ENCODE measurements around the gene CYP26A1.

The CYP26A1 gene

DNA sequence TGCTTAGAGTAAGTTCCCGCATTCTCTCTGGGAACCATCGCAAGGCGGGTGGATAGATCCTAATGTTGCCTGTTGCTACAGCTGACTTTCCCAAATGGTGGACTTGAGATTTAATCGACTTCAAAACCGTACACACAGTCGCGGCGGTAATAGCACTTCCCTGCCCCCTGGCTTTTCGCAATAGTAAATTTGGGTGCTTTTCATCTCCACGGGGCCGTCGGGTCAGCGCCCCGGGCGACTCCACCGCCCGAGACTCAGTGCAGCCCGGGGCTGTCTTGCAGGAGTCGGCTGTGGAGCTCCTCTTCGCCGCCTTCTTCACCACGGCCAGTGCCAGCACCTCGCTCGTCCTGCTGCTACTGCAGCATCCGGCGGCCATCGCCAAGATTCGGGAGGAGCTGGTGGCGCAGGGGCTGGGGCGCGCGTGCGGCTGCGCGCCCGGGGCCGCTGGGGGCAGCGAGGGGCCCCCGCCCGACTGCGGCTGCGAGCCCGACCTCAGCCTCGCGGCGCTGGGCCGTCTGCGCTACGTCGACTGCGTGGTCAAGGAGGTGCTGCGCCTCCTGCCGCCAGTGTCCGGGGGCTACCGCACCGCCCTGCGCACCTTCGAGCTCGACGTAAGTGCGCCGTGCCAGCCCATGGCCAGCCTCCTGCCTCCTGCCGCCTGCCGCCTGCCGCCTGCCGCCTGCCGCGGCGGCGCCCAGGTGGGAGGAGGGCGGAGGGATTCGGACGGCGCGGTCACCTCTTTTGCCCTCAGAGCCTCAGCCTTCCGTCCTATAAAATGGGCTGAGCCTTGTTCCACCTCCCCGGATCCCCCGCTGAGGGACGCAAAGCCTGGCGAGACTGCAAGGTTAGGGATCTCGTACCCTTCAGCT, 7.8 kb upstream of the CYP26A1 start:
- Histone ChIP-seq H3K9ac (ENCODE audit: insufficient read length, low read depth) (peak overlapping the region; percentile 50), H3K27me3 (ENCODE audit: insufficient read depth, insufficient read length) (peaks cover 100% of the 10 kb centered on the region), H3K4me1 (ENCODE audit: insufficient read depth, insufficient read length) (peaks cover 2% of the 10 kb centered on the region), H3K36me3 (ENCODE audit: insufficient read depth, insufficient read length, low read length) (no peaks in the 10 kb centered on the region), H3K4me3 (ENCODE audit: insufficient read length, low read depth) (peak overlapping the region; percentile 32), H3K9me3 (ENCODE audit: insufficient read depth, low read length) (no peaks in the 10 kb centered on the region)
- DNase-seq (ENCODE audit: low read depth, low spot score): no peak
- TF ChIP-seq YY1 (IDR thresholded peaks at IDR 0.05; ENCODE audit: insufficient read depth, insufficient read length) (no peak), ZNF274 (IDR thresholded peaks at IDR 0.05; ENCODE audit: low read depth, low read length) (no peak), SUZ12 (IDR thresholded peaks at IDR 0.05; ENCODE audit: extremely low read depth, insufficient read depth, insufficient read length) (peak; percentile 34)

DNA sequence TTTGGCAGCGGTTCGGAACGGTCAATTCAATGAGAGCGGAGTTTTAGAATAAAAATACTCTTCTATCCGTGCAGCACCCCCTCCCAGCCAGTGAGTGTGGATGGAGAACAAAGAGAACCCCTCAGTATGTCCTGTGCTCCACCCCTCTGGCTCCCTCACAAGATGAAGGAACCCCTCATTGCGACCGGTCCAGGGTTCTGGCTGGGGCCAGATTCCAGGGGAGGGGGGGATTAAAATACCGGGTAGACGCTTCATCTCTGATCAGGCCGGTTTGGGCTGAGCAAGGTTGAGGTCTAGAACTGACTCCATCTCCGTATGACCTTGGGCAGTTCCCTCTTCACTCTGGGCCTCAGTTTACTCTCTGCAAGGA, 7.2 kb upstream of the CYP26A1 start:
- no peak for TF ChIP-seq YY1 (IDR thresholded peaks at IDR 0.05; ENCODE audit: insufficient read depth, insufficient read length)
- TF ChIP-seq SUZ12 (IDR thresholded peaks at IDR 0.05; ENCODE audit: extremely low read depth, insufficient read depth, insufficient read length): no peak
- no peak for TF ChIP-seq ZNF274 (IDR thresholded peaks at IDR 0.05; ENCODE audit: low read depth, low read length)
- Histone ChIP-seq H3K9me3 (ENCODE audit: insufficient read depth, low read length) (no peaks in the 10 kb centered on the region), H3K4me1 (ENCODE audit: insufficient read depth, insufficient read length) (peaks cover 2% of the 10 kb centered on the region), H3K9ac (ENCODE audit: insufficient read length, low read depth) (no peak overlapping the region), H3K36me3 (ENCODE audit: insufficient read depth, insufficient read length, low read length) (no peaks in the 10 kb centered on the region), H3K4me3 (ENCODE audit: insufficient read length, low read depth) (no peak overlapping the region), H3K27me3 (ENCODE audit: insufficient read depth, insufficient read length) (peaks cover 99% of the 10 kb centered on the region)
- no peak for DNase-seq (ENCODE audit: low read depth, low spot score)

- H3K9ac ChIP-seq (ENCODE audit: insufficient read length, low read depth): no peak overlapping the region
- peaks cover 98% of the 10 kb centered on the region for H3K27me3 ChIP-seq (ENCODE audit: insufficient read depth, insufficient read length)
- DNase-seq (ENCODE audit: low read depth, low spot score): no peak
- H3K36me3 ChIP-seq (ENCODE audit: insufficient read depth, insufficient read length, low read length): no peaks in the 10 kb centered on the region
- H3K9me3 ChIP-seq (ENCODE audit: insufficient read depth, low read length): no peaks in the 10 kb centered on the region
- H3K4me1 ChIP-seq (ENCODE audit: insufficient read depth, insufficient read length): peaks cover 3% of the 10 kb centered on the region
- peak overlapping the region; percentile 49 for H3K4me3 ChIP-seq (ENCODE audit: insufficient read length, low read depth)
- TF ChIP-seq SUZ12 (IDR thresholded peaks at IDR 0.05; ENCODE audit: extremely low read depth, insufficient read depth, insufficient read length) (peak; percentile 83), YY1 (IDR thresholded peaks at IDR 0.05; ENCODE audit: insufficient read depth, insufficient read length) (no peak)
These were observed 6.0 kb upstream of the CYP26A1 start for GRCh38 chr10:93067443-93068365.

- TF ChIP-seq YY1 (IDR thresholded peaks at IDR 0.05; ENCODE audit: insufficient read depth, insufficient read length) (no peak), SUZ12 (IDR thresholded peaks at IDR 0.05; ENCODE audit: extremely low read depth, insufficient read depth, insufficient read length) (peak; percentile 86)
- Histone ChIP-seq H3K4me1 (ENCODE audit: insufficient read depth, insufficient read length) (peaks cover 4% of the 10 kb centered on the region), H3K9ac (ENCODE audit: insufficient read length, low read depth) (peak overlapping the region; percentile 61), H3K27me3 (ENCODE audit: insufficient read depth, insufficient read length) (peaks cover 98% of the 10 kb centered on the region), H3K9me3 (ENCODE audit: insufficient read depth, low read length) (no peaks in the 10 kb centered on the region), H3K4me3 (ENCODE audit: insufficient read length, low read depth) (peak overlapping the region; percentile 49), H3K36me3 (ENCODE audit: insufficient read depth, insufficient read length, low read length) (no peaks in the 10 kb centered on the region)
- DNase-seq (ENCODE audit: low read depth, low spot score): no peak
These were observed 5.1 kb upstream of the CYP26A1 start for GRCh38 chr10:93068411-93069244.

DNA sequence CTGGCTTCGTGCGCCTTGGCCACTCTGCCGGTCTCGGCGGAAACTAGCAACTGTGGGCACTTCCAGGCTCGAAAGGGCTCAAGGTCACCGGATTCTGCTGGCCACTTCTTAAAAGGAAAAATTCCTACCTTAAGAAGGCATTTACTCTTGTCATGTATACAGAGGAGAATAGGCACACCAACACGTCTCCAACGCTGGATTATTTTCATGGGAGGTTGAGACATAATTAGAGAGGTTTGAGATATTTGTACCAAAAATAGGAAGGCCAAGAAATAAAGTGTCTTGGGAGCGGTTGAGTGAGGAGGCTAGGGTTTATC, 4.5 kb upstream of the CYP26A1 start:
- no peak overlapping the region for H3K4me3 ChIP-seq (ENCODE audit: insufficient read length, low read depth)
- DNase-seq (ENCODE audit: low read depth, low spot score): no peak
- TF ChIP-seq YY1 (IDR thresholded peaks at IDR 0.05; ENCODE audit: insufficient read depth, insufficient read length) (no peak), ZNF274 (IDR thresholded peaks at IDR 0.05; ENCODE audit: low read depth, low read length) (no peak), SUZ12 (IDR thresholded peaks at IDR 0.05; ENCODE audit: extremely low read depth, insufficient read depth, insufficient read length) (no peak)
- no peaks in the 10 kb centered on the region for H3K36me3 ChIP-seq (ENCODE audit: insufficient read depth, insufficient read length, low read length)
- H3K4me1 ChIP-seq (ENCODE audit: insufficient read depth, insufficient read length): peaks cover 4% of the 10 kb centered on the region
- peaks cover 98% of the 10 kb centered on the region for H3K27me3 ChIP-seq (ENCODE audit: insufficient read depth, insufficient read length)
- H3K9ac ChIP-seq (ENCODE audit: insufficient read length, low read depth): no peak overlapping the region
- H3K9me3 ChIP-seq (ENCODE audit: insufficient read depth, low read length): no peaks in the 10 kb centered on the region

DNA sequence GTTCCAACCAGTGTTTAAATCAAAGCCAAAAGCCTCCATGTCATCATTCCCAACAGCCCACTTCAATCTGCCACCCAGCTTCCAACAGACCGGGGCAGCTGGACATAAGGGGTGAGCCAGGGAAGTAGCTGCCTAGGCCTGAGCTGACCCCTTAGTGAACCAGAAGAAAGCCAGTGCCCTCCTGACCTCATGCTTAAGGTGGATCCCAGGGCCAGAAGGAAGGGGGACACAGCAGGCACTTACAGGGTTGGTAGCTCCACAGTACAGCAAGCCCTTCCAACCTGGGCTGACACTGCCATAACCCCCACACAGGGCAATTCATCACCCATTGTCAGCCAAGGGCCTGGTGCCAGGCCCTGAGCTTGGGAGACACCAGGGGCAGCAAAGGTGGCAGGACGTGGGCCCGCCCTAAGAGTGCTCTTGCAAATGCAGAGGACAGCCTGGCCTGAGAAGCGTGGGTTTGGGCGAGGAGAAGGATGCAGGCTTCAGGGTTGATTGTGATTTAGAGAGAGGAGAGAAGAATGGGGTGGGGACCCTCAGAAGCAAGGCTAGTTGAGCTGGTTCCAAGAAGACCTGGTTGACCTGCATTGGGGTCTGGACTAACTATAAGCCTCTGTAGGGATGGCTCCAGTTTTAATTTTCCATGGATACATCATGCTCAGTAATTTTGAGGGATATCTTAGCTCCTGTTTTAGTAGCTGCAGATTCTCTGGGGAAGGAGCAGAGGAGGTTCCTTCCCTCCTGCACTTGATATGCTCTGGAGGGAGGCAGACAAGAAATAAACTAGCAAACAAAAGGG, 3.1 kb upstream of the CYP26A1 start:
- H3K9me3 ChIP-seq (ENCODE audit: insufficient read depth, low read length): no peaks in the 10 kb centered on the region
- peaks cover 98% of the 10 kb centered on the region for H3K27me3 ChIP-seq (ENCODE audit: insufficient read depth, insufficient read length)
- peaks cover 4% of the 10 kb centered on the region for H3K4me1 ChIP-seq (ENCODE audit: insufficient read depth, insufficient read length)
- DNase-seq (ENCODE audit: low read depth, low spot score): no peak
- H3K4me3 ChIP-seq (ENCODE audit: insufficient read length, low read depth): no peak overlapping the region
- no peaks in the 10 kb centered on the region for H3K36me3 ChIP-seq (ENCODE audit: insufficient read depth, insufficient read length, low read length)
- no peak for TF ChIP-seq ZNF274 (IDR thresholded peaks at IDR 0.05; ENCODE audit: low read depth, low read length)
- TF ChIP-seq SUZ12 (IDR thresholded peaks at IDR 0.05; ENCODE audit: extremely low read depth, insufficient read depth, insufficient read length): peak; percentile 2
- no peak for TF ChIP-seq YY1 (IDR thresholded peaks at IDR 0.05; ENCODE audit: insufficient read depth, insufficient read length)
- no peak overlapping the region for H3K9ac ChIP-seq (ENCODE audit: insufficient read length, low read depth)
